ENCODE measurements around the gene PRSS36.

GRCh38 chr16:31131841-31132271, 18.0 kb downstream of the PRSS36 start:
- TF ChIP-seq CTCF (conservative IDR thresholded peaks at IDR 0.05; ENCODE audit: low read depth, low read length): no peak
- no peak for TF ChIP-seq MAFK (IDR thresholded peaks at IDR 0.05; ENCODE audit: low read depth, low read length)
- no peak for TF ChIP-seq CHD1 (IDR thresholded peaks at IDR 0.05; ENCODE audit: low read depth, low read length)
- no peak for TF ChIP-seq SMC3 (IDR thresholded peaks at IDR 0.05; ENCODE audit: low read depth, low read length)
- no peak for TF ChIP-seq POLR2A (IDR thresholded peaks at IDR 0.05; ENCODE audit: low read depth, low read length)
- TF ChIP-seq RAD21 (IDR thresholded peaks at IDR 0.05; ENCODE audit: low read length): no peak
